HCT116 (cell line): ENCODE measurements around the gene CCDC126. TPM values are rescaled to one million over a fixed set of nuclear protein-coding genes. Genes with fewer than 3 reads are reported as not detected.

Experiments used
- ATAC-seq: fragments of 200-7000 bp; cut with Tn5 transposase; 2 replicates; pipeline ENCODE4 v1.9.1; 2020; ENCODE audit warnings: mild to moderate bottlenecking, moderate library complexity
- BruUV-seq: library from RNA; stranded (reverse); fragments of 400-500 nt; replicated peaks from 2 replicates; lab custom pipeline; 2021; lab: Mats Ljungman, UMichigan
- CTCF ChIA-PET: fragments of 300-600 bp; sonication (Branson Sonifier 250); formaldehyde crosslinking; loops from one replicate; lab custom pipeline; 2021; ENCODE audit warnings: antibody characterized with exemption; lab: Charles Lee
- POLR2A ChIA-PET: fragments of 300-600, 350-600 bp; sonication (Branson Sonifier 250); formaldehyde crosslinking; loops from one replicate; lab custom pipeline; 2021; ENCODE audit warnings: antibody characterized with exemption; lab: Charles Lee
- RAD21 ChIA-PET, 2 experiments: fragments of 300-600 bp; sonication (Branson Sonifier 250); formaldehyde crosslinking; loops; one replicate each; lab custom pipeline; 2023; ENCODE audit warnings: low total read pairs in 2 of 2; ENCODE audit not compliant: uncharacterized antibody in 2 of 2, unreplicated experiment in 2 of 2, low non-redundant PET in 1 of 2; lab: Charles Lee
- DNase-seq: peaks from one replicate; pipeline ENCODE4 v3.0.0-alpha.2; 2010; ENCODE audit warnings: low read depth, low spot score
- H2AFZ ChIP-seq: fragments of 200-600 bp; shearing (Covaris generic), sonication (generic); 2 replicates; pipeline ENCODE4 v1.6.1; 2017; ENCODE audit warnings: low read depth, mixed run types, mixed read lengths, antibody characterized with exemption, low read length; ENCODE audit not compliant: poor library complexity, severe bottlenecking
- H3K27ac ChIP-seq: 2 replicates; pipeline ENCODE4 v1.5.1; 2012; ENCODE audit warnings: low read depth, low read length
- H3K27me3 ChIP-seq: fragments of 200-600 bp; sonication (generic); 2 replicates; pipeline ENCODE4 v1.6.1; 2016; ENCODE audit warnings: mixed run types, low read length, mixed read lengths; ENCODE audit not compliant: insufficient read depth
- H3K36me3 ChIP-seq, 2 experiments: fragments of 200-500 bp in 1 of 2; fragments of 200-600 bp in 1 of 2; sonication (Bioruptor generic) in 1 of 2; sonication (generic) in 1 of 2; 2 replicates each; pipeline versions ENCODE4 v1.5.1 to v1.6.1; 2014 to 2016; ENCODE audit warnings: low read length in 2 of 2, inconsistent platforms in 1 of 2, mixed read lengths in 1 of 2, mixed run types in 1 of 2; ENCODE audit not compliant: insufficient read depth in 2 of 2, control insufficient read depth in 1 of 2
- H3K4me1 ChIP-seq, 2 experiments: fragments of 200-600 bp in 1 of 2; sonication (generic) in 1 of 2; 2 replicates each; pipeline versions ENCODE4 v1.5.1 to v1.6.1; 2012 to 2017; ENCODE audit warnings: low read length in 2 of 2, inconsistent platforms in 1 of 2, mild to moderate bottlenecking in 1 of 2, mixed read lengths in 1 of 2, mixed run types in 1 of 2, moderate library complexity in 1 of 2; ENCODE audit not compliant: insufficient read depth in 2 of 2, control insufficient read depth in 1 of 2
- H3K4me2 ChIP-seq: fragments of 200-600 bp; sonication (generic); 2 replicates; pipeline ENCODE4 v1.6.1; 2017; ENCODE audit warnings: mixed run types, low read length, mixed read lengths
- H3K4me3 ChIP-seq, 2 experiments: fragments of 200-600 bp in 1 of 2; sonication (generic) in 1 of 2; replicated peaks in 1 of 2; 2 replicates each; pipeline ENCODE4 v1.5.1; 2011 to 2016; ENCODE audit warnings: low read length in 2 of 2, control low read depth in 1 of 2, low read depth in 1 of 2, mild to moderate bottlenecking in 1 of 2, mixed read lengths in 1 of 2, mixed run types in 1 of 2
- H3K79me2 ChIP-seq: fragments of 200-600 bp; sonication (generic); 2 replicates; pipeline ENCODE4 v1.6.1; 2017; ENCODE audit warnings: mild to moderate bottlenecking, mixed run types, low read length, moderate library complexity, mixed read lengths; ENCODE audit not compliant: insufficient read depth
- H3K9ac ChIP-seq: fragments of 200-600 bp; sonication (generic); 2 replicates; pipeline ENCODE4 v1.6.1; 2016; ENCODE audit warnings: low read length, mixed read lengths
- H3K9me2 ChIP-seq: fragments of 200-600 bp; sonication (generic), shearing (Covaris generic); 2 replicates; pipeline ENCODE4 v1.6.1; 2017; ENCODE audit warnings: mixed run types, mild to moderate bottlenecking, moderate library complexity; ENCODE audit not compliant: insufficient read depth
- H3K9me3 ChIP-seq, 2 experiments: fragments of 200-500 bp in 1 of 2; fragments of 200-600 bp in 1 of 2; sonication (Bioruptor generic) in 1 of 2; sonication (generic) in 1 of 2; 2 replicates each; pipeline ENCODE4 v1.6.1; 2014 to 2017; ENCODE audit warnings: low read length in 2 of 2, mixed read lengths in 2 of 2, inconsistent platforms in 1 of 2, low read depth in 1 of 2, mild to moderate bottlenecking in 1 of 2, mixed run types in 1 of 2, moderate library complexity in 1 of 2; ENCODE audit not compliant: control insufficient read depth in 1 of 2, insufficient read depth in 1 of 2
- H4K20me1 ChIP-seq: fragments of 200-600 bp; sonication (generic), shearing (Covaris generic); 2 replicates; pipeline ENCODE4 v1.6.1; 2017; ENCODE audit warnings: mixed run types, mild to moderate bottlenecking, moderate library complexity; ENCODE audit not compliant: insufficient read depth
- CBX3 ChIP-seq: IDR thresholded peaks from 2 replicates; pipeline ENCODE4 v1.6.1; 2012; ENCODE audit warnings: low read depth
- CEBPB ChIP-seq: IDR thresholded peaks from 2 replicates; pipeline ENCODE4 v1.6.1; 2012; ENCODE audit warnings: low read depth
- ELF1 ChIP-seq: IDR thresholded peaks from 2 replicates; pipeline ENCODE4 v1.6.1; 2012; ENCODE audit warnings: low read depth, borderline replicate concordance
- EZH2phosphoT487 ChIP-seq: fragments of 200-600 bp; IDR thresholded peaks from 2 replicates; pipeline ENCODE4 v1.6.1; 2018; ENCODE audit warnings: antibody characterized with exemption, borderline replicate concordance
- FOSL1 ChIP-seq: IDR thresholded peaks from 2 replicates; pipeline ENCODE4 v1.6.1; 2012; ENCODE audit warnings: low read depth
- POLR2A ChIP-seq: IDR thresholded peaks from 2 replicates; pipeline ENCODE4 v1.7.0; 2011; ENCODE audit warnings: borderline replicate concordance; ENCODE audit not compliant: insufficient read depth, insufficient read length; ENCODE audit errors: extremely low read depth
- RAD21 ChIP-seq: IDR thresholded peaks from 2 replicates; pipeline ENCODE4 v1.6.1; 2012; ENCODE audit warnings: low read depth, mild to moderate bottlenecking
- SIN3A ChIP-seq: IDR thresholded peaks from 2 replicates; pipeline ENCODE4 v1.6.1; 2012; ENCODE audit warnings: low read depth
- ZFX ChIP-seq: fragments of 450-650 bp; IDR thresholded peaks from 2 replicates; pipeline ENCODE4 v1.6.1; 2017
- intact Hi-C: fragments of 100-400 bp; cut with micrococcal nuclease; formaldehyde crosslinking; loops from 2 replicates; pipeline ENCODE4 v1.10.0; 2022
- total RNA-seq: library from RNA; stranded (reverse); gene quantifications from one replicate; pipeline ENCODE4 v1.2.1, GENCODE V29; 2021; ENCODE audit not compliant: unreplicated experiment
- TF ChIP-seq, protein P1 (sequence below): IDR thresholded peaks from 2 replicates; pipeline ENCODE4 v1.6.1; 2012; ENCODE audit warnings: low read depth

The CCDC126 gene
- total RNA-seq, 1 experiment from 2014 or later: 5.0 TPM

DNA sequence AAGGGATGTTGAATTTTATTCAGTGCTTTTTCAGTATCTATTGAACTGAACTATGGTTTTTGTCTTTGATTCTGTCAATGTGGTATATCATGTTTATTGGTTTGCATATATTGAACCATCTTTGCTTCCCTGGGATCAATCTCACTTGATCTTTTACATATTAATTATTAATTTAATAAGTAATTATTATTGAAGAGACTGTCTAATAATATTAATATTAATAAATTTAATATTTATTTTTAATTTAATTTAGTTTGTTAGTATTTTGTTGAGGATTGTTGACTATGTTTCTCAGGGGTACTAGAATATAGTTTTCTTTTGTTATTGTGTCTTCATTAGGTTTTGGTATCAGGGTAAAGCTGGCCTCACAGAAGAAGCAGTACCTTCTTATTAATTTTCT is 38.9 kb upstream of the CCDC126 start:
- no peak for TF ChIP-seq ZFX
- no peak for TF ChIP-seq CBX3
- TF ChIP-seq EZH2phosphoT487: no peak
- TF ChIP-seq RAD21: no peak
- TF ChIP-seq CEBPB: no peak
- TF ChIP-seq SIN3A: no peak
- TF ChIP-seq, protein P1, sequence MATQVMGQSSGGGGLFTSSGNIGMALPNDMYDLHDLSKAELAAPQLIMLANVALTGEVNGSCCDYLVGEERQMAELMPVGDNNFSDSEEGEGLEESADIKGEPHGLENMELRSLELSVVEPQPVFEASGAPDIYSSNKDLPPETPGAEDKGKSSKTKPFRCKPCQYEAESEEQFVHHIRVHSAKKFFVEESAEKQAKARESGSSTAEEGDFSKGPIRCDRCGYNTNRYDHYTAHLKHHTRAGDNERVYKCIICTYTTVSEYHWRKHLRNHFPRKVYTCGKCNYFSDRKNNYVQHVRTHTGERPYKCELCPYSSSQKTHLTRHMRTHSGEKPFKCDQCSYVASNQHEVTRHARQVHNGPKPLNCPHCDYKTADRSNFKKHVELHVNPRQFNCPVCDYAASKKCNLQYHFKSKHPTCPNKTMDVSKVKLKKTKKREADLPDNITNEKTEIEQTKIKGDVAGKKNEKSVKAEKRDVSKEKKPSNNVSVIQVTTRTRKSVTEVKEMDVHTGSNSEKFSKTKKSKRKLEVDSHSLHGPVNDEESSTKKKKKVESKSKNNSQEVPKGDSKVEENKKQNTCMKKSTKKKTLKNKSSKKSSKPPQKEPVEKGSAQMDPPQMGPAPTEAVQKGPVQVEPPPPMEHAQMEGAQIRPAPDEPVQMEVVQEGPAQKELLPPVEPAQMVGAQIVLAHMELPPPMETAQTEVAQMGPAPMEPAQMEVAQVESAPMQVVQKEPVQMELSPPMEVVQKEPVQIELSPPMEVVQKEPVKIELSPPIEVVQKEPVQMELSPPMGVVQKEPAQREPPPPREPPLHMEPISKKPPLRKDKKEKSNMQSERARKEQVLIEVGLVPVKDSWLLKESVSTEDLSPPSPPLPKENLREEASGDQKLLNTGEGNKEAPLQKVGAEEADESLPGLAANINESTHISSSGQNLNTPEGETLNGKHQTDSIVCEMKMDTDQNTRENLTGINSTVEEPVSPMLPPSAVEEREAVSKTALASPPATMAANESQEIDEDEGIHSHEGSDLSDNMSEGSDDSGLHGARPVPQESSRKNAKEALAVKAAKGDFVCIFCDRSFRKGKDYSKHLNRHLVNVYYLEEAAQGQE: no peak
- TF ChIP-seq POLR2A: no peak
- TF ChIP-seq ELF1: no peak
- no peak for TF ChIP-seq FOSL1
- H3K9me3 ChIP-seq: no peaks in the 10 kb centered on the region
- H3K4me3 ChIP-seq: no peak overlapping the region
- CTCF ChIA-PET: interaction anchor here (1.8 kb wide), 1 partner anchor 11 kb away, joined by 6 read pairs; no protein-coding TSS in a partner anchor
- H3K4me2 ChIP-seq: no peak overlapping the region
- no peaks in the 10 kb centered on the region for H3K36me3 ChIP-seq
- H3K79me2 ChIP-seq: no peaks in the 10 kb centered on the region
- no peaks in the 10 kb centered on the region for H3K27me3 ChIP-seq
- intact Hi-C loops: no loop called here
- BruUV-seq: no TSS peak
- no peak overlapping the region for H3K27ac ChIP-seq
- no peak for ATAC-seq
- no peak overlapping the region for H2AFZ ChIP-seq
- H3K4me1 ChIP-seq: no peaks in the 10 kb centered on the region
- H3K9me2 ChIP-seq: no peaks in the 10 kb centered on the region
- H4K20me1 ChIP-seq: no peaks in the 10 kb centered on the region
- no peak for DNase-seq
- RAD21 ChIA-PET: no interaction called here
- POLR2A ChIA-PET: no interaction called here
- no peak overlapping the region for H3K9ac ChIP-seq
